GM12878 (cell line): ENCODE measurements around the gene PRR7. TPM values are rescaled to one million over a fixed set of nuclear protein-coding genes. Genes with fewer than 3 reads are reported as not detected.

Experiments
- ATAC-seq: fragments of 200-7000 bp; cut with Tn5 transposase; 3 replicates; pipeline ENCODE4 v1.9.1; 2020; ENCODE audit warnings: mild to moderate bottlenecking, moderate library complexity
- BruUV-seq: library from RNA; stranded (reverse); fragments of 400-500 nt; replicated peaks from 2 replicates; lab custom pipeline; 2021; lab: Mats Ljungman, UMichigan
- CTCF ChIA-PET: fragments of 300-600 bp; sonication (Branson Sonifier 250); formaldehyde crosslinking; extraction: SDS; loops from one replicate; lab custom pipeline; 2021; ENCODE audit warnings: inconsistent platforms; lab: Yijun Ruan, JAX
- POLR2A ChIA-PET: fragments of 350-600 bp; formaldehyde crosslinking; extraction: SDS; loops from one replicate; lab custom pipeline; 2021; ENCODE audit warnings: inconsistent platforms; lab: Charles Lee
- RAD21 ChIA-PET: fragments of 300-600 bp; sonication (Branson Sonifier 250); formaldehyde crosslinking; loops from one replicate; lab custom pipeline; 2023; ENCODE audit warnings: antibody characterized with exemption; ENCODE audit not compliant: unreplicated experiment; lab: Charles Lee
- SMC1A ChIA-PET: fragments of 300-600 bp; sonication (Branson Sonifier 250); formaldehyde crosslinking; loops from one replicate; lab custom pipeline; 2023; ENCODE audit not compliant: unreplicated experiment, uncharacterized antibody; lab: Charles Lee
- DNase-seq: peaks from one replicate; pipeline ENCODE4 v3.0.0-alpha.2; 2011; ENCODE audit warnings: low read depth, low spot score
- FAIRE-seq: peaks from 3 replicates; lab custom pipeline; 2011; peaks lifted over from hg19 to GRCh38; lab: Jason Lieb, UNC
- H2AFZ ChIP-seq: 2 replicates; pipeline ENCODE4 v1.6.0; 2011; ENCODE audit warnings: low read depth, low read length, control low read depth; ENCODE audit not compliant: control insufficient read depth
- H3K27ac ChIP-seq: 2 replicates; pipeline ENCODE4 v1.5.1; 2011; ENCODE audit warnings: control low read depth; ENCODE audit not compliant: control insufficient read depth, insufficient read depth
- H3K27me3 ChIP-seq, 2 experiments: replicated peaks in 1 of 2; 2 replicates each; pipeline versions ENCODE4 v1.6.0 to v1.6.1; 2011; ENCODE audit warnings: low read length in 1 of 2; ENCODE audit not compliant: control insufficient read depth in 2 of 2, insufficient read depth in 2 of 2
- H3K36me3 ChIP-seq, 2 experiments: 2 replicates each; pipeline ENCODE4 v1.5.1; 2011; ENCODE audit warnings: low read length in 1 of 2; ENCODE audit not compliant: control insufficient read depth in 2 of 2, insufficient read depth in 2 of 2
- H3K4me1 ChIP-seq: 2 replicates; pipeline ENCODE4 v1.6.1; 2011; ENCODE audit warnings: mild to moderate bottlenecking, low read length, moderate library complexity, mixed read lengths; ENCODE audit not compliant: control insufficient read depth, insufficient read depth
- H3K4me2 ChIP-seq: 2 replicates; pipeline ENCODE4 v1.6.0; 2011; ENCODE audit warnings: control low read depth; ENCODE audit not compliant: control insufficient read depth, insufficient read depth
- H3K4me3 ChIP-seq: fragments of 200-600 bp; sonication (generic); 2 replicates; pipeline ENCODE4 v1.5.1; 2016
- H3K79me2 ChIP-seq: 2 replicates; pipeline ENCODE4 v1.6.0; 2011; ENCODE audit warnings: low read length; ENCODE audit not compliant: control insufficient read depth, insufficient read depth
- H3K9ac ChIP-seq: 2 replicates; pipeline ENCODE4 v1.8.0; 2011; ENCODE audit warnings: low read length, control low read depth, mixed read lengths; ENCODE audit not compliant: control insufficient read depth, insufficient read depth
- H3K9me3 ChIP-seq: replicated peaks from 3 replicates; pipeline ENCODE4 v1.5.1; 2011; ENCODE audit warnings: mild to moderate bottlenecking, low read length; ENCODE audit not compliant: control insufficient read depth, insufficient read depth
- H4K20me1 ChIP-seq: 2 replicates; pipeline ENCODE4 v1.6.0; 2011; ENCODE audit not compliant: control insufficient read depth, insufficient read depth
- BRCA1 ChIP-seq: IDR thresholded peaks from 2 replicates; pipeline ENCODE4 v1.6.1; 2011; ENCODE audit warnings: low read depth, low read length, improper control_type of control experiment
- CHD4 ChIP-seq: fragments of 200-600 bp; sonication (generic); IDR thresholded peaks from 2 replicates; pipeline ENCODE4 v1.6.1; 2016; ENCODE audit warnings: mild to moderate bottlenecking
- EP300 ChIP-seq, 2 experiments: fragments of 150-350 bp in 1 of 2; IDR thresholded peaks; 2 replicates each; pipeline ENCODE4 v1.6.1; 2011 to 2012; ENCODE audit warnings: low read depth in 2 of 2, low read length in 2 of 2, borderline replicate concordance in 1 of 2, improper control_type of control experiment in 1 of 2, inconsistent platforms in 1 of 2; ENCODE audit not compliant: control insufficient read depth in 1 of 2
- NFYA ChIP-seq: IDR thresholded peaks from 2 replicates; pipeline ENCODE4 v1.6.1; 2011; ENCODE audit warnings: low read depth, mild to moderate bottlenecking, low read length, improper control_type of control experiment, borderline replicate concordance
- PKNOX1 ChIP-seq: fragments of 450-650 bp; IDR thresholded peaks from 2 replicates; pipeline ENCODE4 v1.6.1; 2016; ENCODE audit warnings: mild to moderate bottlenecking
- RAD51 ChIP-seq: fragments of 450-650 bp; IDR thresholded peaks from 2 replicates; pipeline ENCODE4 v1.6.1; 2016; ENCODE audit warnings: moderate library complexity, mild to moderate bottlenecking, inconsistent platforms
- SIN3A ChIP-seq: IDR thresholded peaks from 2 replicates; pipeline ENCODE4 v1.6.1; 2012; ENCODE audit warnings: low read depth, low read length, improper control_type of control experiment
- WGBS: methylation state at CpG from one replicate; pipeline ENCODE4 v1.1.6; 2016; ENCODE audit warnings: low lambda C conversion rate; ENCODE audit not compliant: insufficient replicate concordance, insufficient coverage; ENCODE audit errors: missing lambda C conversion rate; 5-methylcytosine and 5-hydroxymethylcytosine counted together
- in situ Hi-C: fragments of 300-500 bp; cut with MboI; formaldehyde crosslinking; loops from 9 replicates; pipeline ENCODE4 v1.14.3; 2018; ENCODE audit warnings: mixed read lengths
- intact Hi-C: fragments of 100-400 bp; cut with micrococcal nuclease; formaldehyde crosslinking; loops from one replicate; pipeline ENCODE4 v1.14.2; 2022; ENCODE audit not compliant: unreplicated experiment
- polyA plus RNA-seq, 11 experiments: library from polyadenylated mRNA; depleted of rRNA in 4 of 11; unstranded in 6 of 11; stranded (reverse) in 5 of 11; fragments of >200 nt; fragmentation: Nextera tagmentation in 4 of 11; fragmentation: Illumina TruSeq in 1 of 11; extraction: Ambion mirVana in 4 of 11; extraction: Trizol in 1 of 11; gene quantifications; 1 replicate in 1 of 11; 2 replicates in 10 of 11; pipeline versions ENCODE4 v1.2.1 to v1.2.3, GENCODE V29; 2011 to 2016; ENCODE audit warnings: inconsistent platforms in 2 of 11, missing spikeins in 2 of 11, low read depth in 1 of 11
- total RNA-seq, 4 experiments: library from RNA; depleted of rRNA in 3 of 4; stranded (reverse); fragments of >200 nt in 3 of 4; fragmentation: Illumina TruSeq in 1 of 4; extraction: Trizol in 1 of 4; gene quantifications; 2 replicates each; pipeline versions ENCODE4 v1.2.1 to v1.2.3, GENCODE V29; 2013 to 2021

PRR7 gene
- total and polyA plus RNA-seq, 10 of the 15 experiments (the other 5 are each of a cell fraction or from before 2014, with no cell fraction given), result 0.09 to 18.8 (median 4.6) TPM; not detected in 2

GRCh38 chr5:177435847-177436536 lies 10.6 kb upstream of the PRR7 start:
- Histone ChIP-seq H2AFZ (no peak overlapping the region), H3K9me3 (no peaks in the 10 kb centered on the region), H3K27ac (no peak overlapping the region), H3K27me3 (no peaks in the 10 kb centered on the region), H3K79me2 (peaks cover 16% of the 10 kb centered on the region), H3K9ac (no peak overlapping the region), H3K4me1 (peaks cover 18% of the 10 kb centered on the region), H3K4me3 (no peak overlapping the region)
- in situ Hi-C loops, result no loop called here
- ChIA-PET RAD21 (interaction anchor here (1.3 kb wide), 1 partner anchor 31 kb away, joined by 4 read pairs; no protein-coding TSS in a partner anchor), POLR2A (interaction anchor here (1.6 to 1.9 kb wide), 2 partner anchors 10 to 12 kb away, joined by 4 to 7 read pairs; no protein-coding TSS in a partner anchor), CTCF (interaction anchor here (1.0 kb wide), 1 partner anchor 31 kb away, joined by 3 read pairs; no protein-coding TSS in a partner anchor), SMC1A (interaction anchor here (1.7 kb wide), 1 partner anchor 10 kb away, joined by 6 read pairs; the partner anchor contains the start of gene PRR7)
- FAIRE-seq (no peak), DNase-seq (no peak), ATAC-seq (no peak)
- WGBS, result 94% methylated on average over 29 of the region's 37 CpGs
- TF ChIP-seq BRCA1 (no peak), PKNOX1 (no peak), RAD51 (no peak), NFYA (no peak), EP300 (IDR thresholded peaks at IDR 0.05; ENCODE audit: borderline replicate concordance in 1 of 2, control insufficient read depth in 1 of 2, low read depth in 2 of 2, low read length in 2 of 2) (no peak), SIN3A (no peak), CHD4 (no peak)
- TF ChIP-seq, all 136 proteins: peak for 0
- Histone ChIP-seq H4K20me1 (no peaks in the 10 kb centered on the region), H3K4me2 (no peak overlapping the region), H3K36me3 (peaks cover 46 to 53% of the 10 kb centered on the region in 2 experiments)
- BruUV-seq, result no TSS peak
- intact Hi-C loops, result no loop called here
